Thoracic aorta (tissue), 2 donors: ENCODE measurements around the gene NPAS4. TPM values are rescaled to one million over a fixed set of nuclear protein-coding genes. Genes with fewer than 3 reads are reported as not detected.

Experiments used
- ATAC-seq: fragments of 150-250 bp; one replicate; pipeline ENCODE4 v1.8.0; 2017; ENCODE audit warnings: low read depth; ENCODE audit not compliant: insufficient number of reproducible peaks, low FRiP score
- DNase-seq: peaks from one replicate; pipeline ENCODE4 v3.0.0-alpha.2; 2020; ENCODE audit warnings: low spot score
- H3K27ac ChIP-seq, 2 donors: fragments of 200-600 bp; sonication (generic); 1 replicate in 1 of 2; 2 replicates in 1 of 2; pipeline ENCODE4 v1.5.1; 2016; ENCODE audit warnings: mild to moderate bottlenecking in 2 of 2, moderate library complexity in 2 of 2
- H3K27me3 ChIP-seq: fragments of 200-600 bp; sonication (generic); replicated peaks from 2 replicates; pipeline ENCODE4 v1.6.0; 2016; ENCODE audit warnings: mild to moderate bottlenecking; ENCODE audit not compliant: insufficient read depth
- H3K36me3 ChIP-seq: fragments of 200-600 bp; sonication (generic); one replicate; pipeline ENCODE4 v1.5.1; 2016
- H3K4me1 ChIP-seq, 2 donors: fragments of 200-600 bp; sonication (generic); 1 replicate in 1 of 2; 2 replicates in 1 of 2; pipeline versions ENCODE4 v1.5.1 to v1.6.0; 2016; ENCODE audit warnings: low read depth in 2 of 2, mild to moderate bottlenecking in 1 of 2; ENCODE audit not compliant: control insufficient read depth in 1 of 2
- H3K4me3 ChIP-seq: fragments of 200-600 bp; sonication (generic); 2 replicates; pipeline ENCODE4 v1.5.1; 2016; ENCODE audit warnings: mild to moderate bottlenecking
- H3K9me3 ChIP-seq: fragments of 200-600 bp; sonication (generic); 2 replicates; pipeline ENCODE4 v1.5.1; 2016
- total RNA-seq, 2 donors: library from RNA; depleted of rRNA; stranded (reverse); fragments of >200 nt; gene quantifications; one replicate each; pipeline versions ENCODE4 v1.1.0 to v1.2.3, GENCODE V29; 2016
- TF ChIP-seq, protein P1 (sequence below): fragments of 200-600 bp; sonication (generic); IDR thresholded peaks from one replicate; pipeline ENCODE4 v1.5.1; 2019; ENCODE audit warnings: antibody characterized with exemption

NPAS4 gene
- total RNA-seq, 2 donors from 2014 or later = 4.2 to 6.6 TPM

- peak overlapping the region; percentile 36 to 65 for H3K27ac ChIP-seq
- TF ChIP-seq, protein P1, sequence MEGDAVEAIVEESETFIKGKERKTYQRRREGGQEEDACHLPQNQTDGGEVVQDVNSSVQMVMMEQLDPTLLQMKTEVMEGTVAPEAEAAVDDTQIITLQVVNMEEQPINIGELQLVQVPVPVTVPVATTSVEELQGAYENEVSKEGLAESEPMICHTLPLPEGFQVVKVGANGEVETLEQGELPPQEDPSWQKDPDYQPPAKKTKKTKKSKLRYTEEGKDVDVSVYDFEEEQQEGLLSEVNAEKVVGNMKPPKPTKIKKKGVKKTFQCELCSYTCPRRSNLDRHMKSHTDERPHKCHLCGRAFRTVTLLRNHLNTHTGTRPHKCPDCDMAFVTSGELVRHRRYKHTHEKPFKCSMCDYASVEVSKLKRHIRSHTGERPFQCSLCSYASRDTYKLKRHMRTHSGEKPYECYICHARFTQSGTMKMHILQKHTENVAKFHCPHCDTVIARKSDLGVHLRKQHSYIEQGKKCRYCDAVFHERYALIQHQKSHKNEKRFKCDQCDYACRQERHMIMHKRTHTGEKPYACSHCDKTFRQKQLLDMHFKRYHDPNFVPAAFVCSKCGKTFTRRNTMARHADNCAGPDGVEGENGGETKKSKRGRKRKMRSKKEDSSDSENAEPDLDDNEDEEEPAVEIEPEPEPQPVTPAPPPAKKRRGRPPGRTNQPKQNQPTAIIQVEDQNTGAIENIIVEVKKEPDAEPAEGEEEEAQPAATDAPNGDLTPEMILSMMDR = peak; percentile 99
- no peaks in the 10 kb centered on the region for H3K9me3 ChIP-seq
- no peaks in the 10 kb centered on the region for H3K36me3 ChIP-seq
- peak; percentile 77 for DNase-seq
- peak; percentile 66 for ATAC-seq
- no peaks in the 10 kb centered on the region for H3K27me3 ChIP-seq
- peaks cover 10 to 44% of the 10 kb centered on the region in 2 donors for H3K4me1 ChIP-seq
- peak overlapping the region; percentile 73 for H3K4me3 ChIP-seq
Observed at GRCh38 chr11:66408488-66409214, 12.2 kb upstream of the NPAS4 start.

GRCh38 chr11:66409226-66409625 is 11.6 kb upstream of the NPAS4 start:
- Histone ChIP-seq H3K27ac (peak overlapping the region; percentile 36 to 65), H3K4me3 (peak overlapping the region; percentile 73), H3K4me1 (peaks cover 10 to 50% of the 10 kb centered on the region in 2 donors), H3K9me3 (no peaks in the 10 kb centered on the region), H3K36me3 (no peaks in the 10 kb centered on the region), H3K27me3 (no peaks in the 10 kb centered on the region)
- no peak for ATAC-seq
- TF ChIP-seq, protein P1 = no peak
- no peak for DNase-seq

- DNase-seq (no peak), ATAC-seq (no peak)
- Histone ChIP-seq H3K27ac (peak overlapping the region in 1 of 2 donors; percentile 65), H3K4me1 (peaks cover 10 to 53% of the 10 kb centered on the region in 2 donors), H3K36me3 (no peaks in the 10 kb centered on the region), H3K4me3 (peak overlapping the region; percentile 73), H3K9me3 (no peaks in the 10 kb centered on the region), H3K27me3 (no peaks in the 10 kb centered on the region)
- TF ChIP-seq, protein P1 = no peak
Observed at GRCh38 chr11:66410191-66410590, 10.6 kb upstream of the NPAS4 start.

DNA sequence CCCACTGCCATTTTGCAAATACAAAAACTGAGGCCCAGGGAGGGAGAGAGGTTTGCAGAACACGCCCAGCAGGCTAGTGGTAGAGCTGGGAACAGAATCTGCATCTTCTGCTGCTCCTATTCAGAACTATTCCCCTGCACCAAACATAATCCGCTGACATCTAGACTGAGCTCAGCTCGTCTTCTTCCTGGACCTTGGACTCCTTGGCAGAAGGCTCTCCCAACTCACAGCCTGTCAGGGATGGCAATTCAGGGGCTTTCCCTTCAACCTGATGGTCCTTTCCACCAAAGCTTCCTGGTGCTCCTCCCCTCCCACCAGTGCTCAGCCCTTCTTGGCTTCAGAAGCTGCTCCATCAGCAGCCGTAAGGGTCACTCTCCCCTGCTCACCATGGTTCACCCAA is 9.5 kb upstream of the NPAS4 start:
- TF ChIP-seq, protein P1 = no peak
- DNase-seq (no peak), ATAC-seq (no peak)
- Histone ChIP-seq H3K27me3 (no peaks in the 10 kb centered on the region), H3K4me1 (peaks cover 10 to 53% of the 10 kb centered on the region in 2 donors), H3K36me3 (no peaks in the 10 kb centered on the region), H3K27ac (no peak overlapping the region), H3K9me3 (no peaks in the 10 kb centered on the region), H3K4me3 (peak overlapping the region; percentile 38)

DNA sequence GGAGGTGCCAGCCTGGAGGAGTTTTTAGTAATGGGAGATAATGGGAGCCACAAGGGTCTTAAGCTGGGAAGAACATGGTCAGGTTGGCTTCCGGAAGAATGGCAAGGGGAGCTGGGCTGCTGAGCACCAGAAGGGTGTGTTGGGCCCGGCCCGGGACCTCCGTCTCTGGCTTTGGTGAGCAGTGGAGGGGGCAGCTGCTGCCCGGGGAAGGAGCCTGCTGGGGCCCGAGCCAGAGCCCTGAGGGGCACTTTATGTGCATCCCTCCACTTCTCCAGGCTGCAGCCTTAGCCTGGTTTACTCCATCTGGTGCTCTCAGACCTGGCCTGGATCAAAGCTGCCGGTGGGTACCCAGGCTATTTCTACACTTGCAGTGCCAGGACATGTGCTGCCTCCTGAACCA is 8.7 kb upstream of the NPAS4 start:
- H3K36me3 ChIP-seq = no peaks in the 10 kb centered on the region
- H3K9me3 ChIP-seq = no peaks in the 10 kb centered on the region
- ATAC-seq (no peak), DNase-seq (no peak)
- H3K4me1 ChIP-seq = peaks cover 14 to 57% of the 10 kb centered on the region in 2 donors
- no peak overlapping the region for H3K27ac ChIP-seq
- H3K4me3 ChIP-seq = peak overlapping the region; percentile 38
- TF ChIP-seq, protein P1 = no peak
- H3K27me3 ChIP-seq = no peaks in the 10 kb centered on the region
